ENCODE results near the gene CDH12.

DNA sequence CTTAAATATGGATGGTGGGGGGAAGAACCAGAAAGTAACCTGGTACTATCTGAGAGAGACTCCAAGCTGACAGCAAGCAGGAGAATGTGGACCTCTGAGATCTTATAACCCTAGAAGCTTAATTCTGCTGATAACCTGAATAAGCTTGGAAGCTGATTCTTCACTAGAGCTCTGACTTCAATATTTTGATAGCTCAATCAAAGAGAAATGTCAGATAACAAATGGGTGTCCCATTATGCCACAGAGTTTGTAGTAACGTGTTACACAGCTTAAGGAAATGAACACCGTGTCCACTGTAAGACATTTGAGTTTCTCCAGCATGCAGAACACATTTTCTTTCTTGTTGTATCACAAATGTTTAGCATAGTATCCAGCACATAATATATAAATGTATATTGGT lies 626.7 kb downstream of the CDH12 start:
- TF ChIP-seq, protein P1, sequence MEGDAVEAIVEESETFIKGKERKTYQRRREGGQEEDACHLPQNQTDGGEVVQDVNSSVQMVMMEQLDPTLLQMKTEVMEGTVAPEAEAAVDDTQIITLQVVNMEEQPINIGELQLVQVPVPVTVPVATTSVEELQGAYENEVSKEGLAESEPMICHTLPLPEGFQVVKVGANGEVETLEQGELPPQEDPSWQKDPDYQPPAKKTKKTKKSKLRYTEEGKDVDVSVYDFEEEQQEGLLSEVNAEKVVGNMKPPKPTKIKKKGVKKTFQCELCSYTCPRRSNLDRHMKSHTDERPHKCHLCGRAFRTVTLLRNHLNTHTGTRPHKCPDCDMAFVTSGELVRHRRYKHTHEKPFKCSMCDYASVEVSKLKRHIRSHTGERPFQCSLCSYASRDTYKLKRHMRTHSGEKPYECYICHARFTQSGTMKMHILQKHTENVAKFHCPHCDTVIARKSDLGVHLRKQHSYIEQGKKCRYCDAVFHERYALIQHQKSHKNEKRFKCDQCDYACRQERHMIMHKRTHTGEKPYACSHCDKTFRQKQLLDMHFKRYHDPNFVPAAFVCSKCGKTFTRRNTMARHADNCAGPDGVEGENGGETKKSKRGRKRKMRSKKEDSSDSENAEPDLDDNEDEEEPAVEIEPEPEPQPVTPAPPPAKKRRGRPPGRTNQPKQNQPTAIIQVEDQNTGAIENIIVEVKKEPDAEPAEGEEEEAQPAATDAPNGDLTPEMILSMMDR (IDR thresholded peaks at IDR 0.05; ENCODE audit: insufficient read depth, low read length, poor library complexity, severe bottlenecking), result no peak
- TF ChIP-seq EZH2phosphoT487 (conservative IDR thresholded peaks at IDR 0.05; ENCODE audit: low read length), result no peak
